ENCODE results near the gene MAEA. TPM values are rescaled to one million over a fixed set of nuclear protein-coding genes. Genes with fewer than 3 reads are reported as not detected.

MAEA gene
- total and polyA plus RNA-seq, 4 donors = 20.9 to 33.9 (median 29.8) TPM

- no peak overlapping the region for H3K4me3 ChIP-seq (ENCODE audit: low read depth in 1 of 3, low read length in 3 of 3)
- H3K4me1 ChIP-seq (ENCODE audit: control insufficient read depth in 4 of 4, insufficient read depth in 4 of 4, low read length in 3 of 4) = no peaks in the 10 kb centered on the region
- TF ChIP-seq MAX (IDR thresholded peaks at IDR 0.05) (no peak), HNF4G (IDR thresholded peaks at IDR 0.05) (no peak), REST (IDR thresholded peaks at IDR 0.05) (no peak), NR2F2 (IDR thresholded peaks at IDR 0.05) (no peak), EGR1 (IDR thresholded peaks at IDR 0.05; ENCODE audit: low read depth in 2 of 2) (no peak), JUND (IDR thresholded peaks at IDR 0.05) (no peak), HNF4A (conservative IDR thresholded peaks at IDR 0.05) (no peak), CTCF (IDR thresholded peaks at IDR 0.05; ENCODE audit: low read depth, low read length, missing input control) (no peak), ATF3 (IDR thresholded peaks at IDR 0.05) (no peak), FOXA2 (IDR thresholded peaks at IDR 0.05) (no peak), FOXA1 (IDR thresholded peaks at IDR 0.05) (no peak), SP1 (IDR thresholded peaks at IDR 0.05) (no peak), GABPA (IDR thresholded peaks at IDR 0.05 in 1 of 2, conservative IDR thresholded peaks at IDR 0.05 in 1 of 2) (no peak), ZBTB33 (IDR thresholded peaks at IDR 0.05) (no peak), RAD21 (IDR thresholded peaks at IDR 0.05) (no peak)
- no peak overlapping the region for H3K27ac ChIP-seq (ENCODE audit: low read depth in 1 of 2, low read length in 2 of 2)
- H3K9me3 ChIP-seq (ENCODE audit: control insufficient read depth in 4 of 4, low read length in 3 of 4) = no peaks in the 10 kb centered on the region
- H3K36me3 ChIP-seq (ENCODE audit: control insufficient read depth in 4 of 4, insufficient read depth in 3 of 4, low read depth in 1 of 4, low read length in 3 of 4) = no peaks in the 10 kb centered on the region
- no peak overlapping the region for H3K9ac ChIP-seq (ENCODE audit: low read depth in 1 of 2, low read length in 2 of 2)
- no peak for DNase-seq (ENCODE audit: low spot score)
- H3K27me3 ChIP-seq (ENCODE audit: control insufficient read depth in 4 of 4, insufficient read depth in 4 of 4, low read length in 3 of 4) = no peaks in the 10 kb centered on the region
- 98% methylated on average over 3 of the region's 3 CpGs for WGBS
Observed at GRCh38 chr4:1264942-1265341, 24.7 kb upstream of the MAEA start.

- Histone ChIP-seq H3K4me1 (ENCODE audit: control insufficient read depth in 4 of 4, insufficient read depth in 4 of 4, low read length in 3 of 4) (no peaks in the 10 kb centered on the region), H3K9ac (ENCODE audit: low read depth in 1 of 2, low read length in 2 of 2) (no peak overlapping the region), H3K9me3 (ENCODE audit: control insufficient read depth in 4 of 4, low read length in 3 of 4) (no peaks in the 10 kb centered on the region), H3K27ac (ENCODE audit: low read depth in 1 of 2, low read length in 2 of 2) (no peak overlapping the region), H3K27me3 (ENCODE audit: control insufficient read depth in 4 of 4, insufficient read depth in 4 of 4, low read length in 3 of 4) (no peaks in the 10 kb centered on the region), H3K4me3 (ENCODE audit: low read depth in 1 of 3, low read length in 3 of 3) (no peak overlapping the region), H3K36me3 (ENCODE audit: control insufficient read depth in 4 of 4, insufficient read depth in 3 of 4, low read depth in 1 of 4, low read length in 3 of 4) (no peaks in the 10 kb centered on the region)
- DNase-seq (ENCODE audit: low spot score) = no peak
- WGBS = 97% methylated on average over 11 of the region's 11 CpGs
- no peak for TF ChIP-seq RXRA (IDR thresholded peaks at IDR 0.05)
- TF ChIP-seq NR2F2 (IDR thresholded peaks at IDR 0.05) = no peak
- no peak for TF ChIP-seq FOXA2 (IDR thresholded peaks at IDR 0.05)
- no peak for TF ChIP-seq FOXA1 (IDR thresholded peaks at IDR 0.05)
- TF ChIP-seq EGR1 (IDR thresholded peaks at IDR 0.05; ENCODE audit: low read depth in 2 of 2) = no peak
- TF ChIP-seq GABPA (IDR thresholded peaks at IDR 0.05 in 1 of 2, conservative IDR thresholded peaks at IDR 0.05 in 1 of 2) = no peak
- no peak for TF ChIP-seq JUND (IDR thresholded peaks at IDR 0.05)
- no peak for TF ChIP-seq ATF3 (IDR thresholded peaks at IDR 0.05)
- TF ChIP-seq YY1 (IDR thresholded peaks at IDR 0.05) = no peak
- TF ChIP-seq REST (IDR thresholded peaks at IDR 0.05) = no peak
- TF ChIP-seq CTCF (IDR thresholded peaks at IDR 0.05; ENCODE audit: low read depth, low read length, missing input control) = no peak
- no peak for TF ChIP-seq MAX (IDR thresholded peaks at IDR 0.05)
Observed at GRCh38 chr4:1265351-1265750, 24.3 kb upstream of the MAEA start.

Data from liver (tissue), 9 donors.